Measurements from ENCODE around the gene STARD3. TPM values are rescaled to one million over a fixed set of nuclear protein-coding genes. Genes with fewer than 3 reads are reported as not detected.

STARD3 gene
- total RNA-seq, 1 experiment from 2014 or later: 75.3 TPM

DNA sequence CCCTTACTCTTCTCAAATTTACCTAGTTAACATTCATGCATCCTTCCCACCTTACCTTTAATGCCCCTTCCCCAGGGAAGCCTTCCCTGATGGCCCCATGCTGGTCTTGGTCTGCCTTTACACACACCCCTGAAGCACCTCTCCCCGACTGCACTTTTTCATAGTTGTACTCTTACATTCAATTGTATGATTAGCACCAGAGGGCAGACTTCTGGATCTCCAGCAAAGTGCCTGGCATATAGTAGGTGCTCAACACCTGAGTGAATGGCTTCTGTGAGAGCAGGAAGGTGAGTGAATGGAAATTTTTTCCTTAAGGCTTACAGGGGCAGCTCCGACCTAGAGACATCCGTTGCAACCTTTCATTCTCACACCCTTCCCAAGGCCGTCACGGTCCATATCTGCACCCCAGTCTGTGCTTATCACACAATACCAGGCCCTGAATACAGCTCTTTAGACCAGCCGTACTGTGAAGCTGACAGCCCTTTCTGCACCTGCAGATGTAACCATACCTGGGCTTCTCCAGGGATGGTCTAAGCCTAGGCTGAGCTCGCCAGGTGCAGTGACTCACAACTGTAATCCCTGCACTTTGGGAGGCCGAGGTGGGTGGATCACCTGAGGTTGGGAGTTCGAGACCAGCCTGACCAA lies 46.5 kb downstream of the STARD3 start (continued):
- TF ChIP-seq, protein P1, sequence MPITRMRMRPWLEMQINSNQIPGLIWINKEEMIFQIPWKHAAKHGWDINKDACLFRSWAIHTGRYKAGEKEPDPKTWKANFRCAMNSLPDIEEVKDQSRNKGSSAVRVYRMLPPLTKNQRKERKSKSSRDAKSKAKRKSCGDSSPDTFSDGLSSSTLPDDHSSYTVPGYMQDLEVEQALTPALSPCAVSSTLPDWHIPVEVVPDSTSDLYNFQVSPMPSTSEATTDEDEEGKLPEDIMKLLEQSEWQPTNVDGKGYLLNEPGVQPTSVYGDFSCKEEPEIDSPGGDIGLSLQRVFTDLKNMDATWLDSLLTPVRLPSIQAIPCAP (CRISPR knock-in tag; IDR thresholded peaks at IDR 0.05): no peak
- no peak for TF ChIP-seq ZNF138 (CRISPR knock-in tag; conservative IDR thresholded peaks at IDR 0.05)
- no peak for TF ChIP-seq TP53 (CRISPR knock-in tag; IDR thresholded peaks at IDR 0.05)

DNA sequence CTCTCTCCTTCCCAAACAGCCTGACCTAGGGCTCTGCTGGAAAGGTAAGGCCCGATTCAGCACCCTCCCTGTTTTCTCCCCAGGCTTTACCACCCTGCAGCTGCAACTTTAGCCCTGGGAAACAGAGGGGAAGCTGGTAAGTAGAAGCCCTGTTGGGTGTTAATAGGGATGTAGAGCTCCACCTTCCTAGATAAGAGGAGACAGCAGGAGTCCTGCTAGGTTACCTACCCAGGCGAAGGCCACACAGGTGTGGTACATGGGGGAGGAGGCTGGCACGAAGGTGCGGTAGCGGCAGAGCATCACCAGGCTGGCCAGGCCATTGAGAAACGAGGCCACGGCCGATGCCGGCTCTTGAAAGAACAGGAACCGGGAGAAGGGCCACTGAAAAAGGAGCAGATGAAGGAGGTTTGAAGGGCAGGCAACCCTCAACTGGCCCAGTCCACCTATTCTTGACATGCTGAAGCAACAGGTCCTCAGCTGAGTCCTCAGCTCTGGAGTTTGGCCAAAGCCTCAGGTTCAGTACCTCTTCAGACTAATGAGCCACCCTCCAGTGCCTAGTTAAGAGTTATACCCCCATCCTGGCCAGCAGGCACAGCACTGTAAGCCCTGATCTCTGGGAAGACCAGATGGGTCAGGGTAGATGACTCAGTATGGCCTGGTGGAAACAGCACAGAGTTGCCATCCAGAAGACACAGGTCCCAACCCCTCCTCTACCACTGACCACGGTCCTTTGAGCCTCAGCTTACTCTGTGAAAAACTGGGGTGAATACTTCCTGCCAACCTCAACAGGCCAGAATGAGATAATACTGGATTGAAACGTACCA lies 47.6 kb downstream of the STARD3 start:
- Mint-ChIP-seq H3K27me3 (ENCODE audit: low read depth) (no peaks in the 10 kb centered on the region), H3K27ac (no peak overlapping the region), H3K36me3 (peaks cover 12% of the 10 kb centered on the region), H3K4me1 (peaks cover 26% of the 10 kb centered on the region), H3K9me3 (no peaks in the 10 kb centered on the region), H3K4me3 (no peak overlapping the region)
- ChIA-PET CTCF (interaction anchor here (1.0 to 1.6 kb wide), 6 partner anchors 11 to 63 kb away, joined by 3 to 5 read pairs (median 4); no protein-coding TSS in a partner anchor), POLR2A (interaction anchor here (0.5 kb wide), 1 partner anchor 80 kb away, joined by 3 read pairs; no protein-coding TSS in a partner anchor)
- ATAC-seq (no peak), DNase-seq (ENCODE audit: low spot score) (no peak)
- TF ChIP-seq SOX15 (CRISPR knock-in tag; IDR thresholded peaks at IDR 0.05) (no peak), MXD4 (CRISPR knock-in tag; IDR thresholded peaks at IDR 0.05; ENCODE audit: borderline replicate concordance) (no peak), SMAD4 (CRISPR knock-in tag; IDR thresholded peaks at IDR 0.05) (no peak), JUN (CRISPR knock-in tag; IDR thresholded peaks at IDR 0.05) (no peak), CREM (CRISPR knock-in tag; IDR thresholded peaks at IDR 0.05) (no peak), ETV6 (CRISPR knock-in tag; IDR thresholded peaks at IDR 0.05) (no peak), JAZF1 (CRISPR knock-in tag; IDR thresholded peaks at IDR 0.05) (no peak), ELF4 (CRISPR knock-in tag; IDR thresholded peaks at IDR 0.05; ENCODE audit: low read depth) (no peak), ZNF219 (CRISPR knock-in tag; IDR thresholded peaks at IDR 0.05; ENCODE audit: borderline replicate concordance) (no peak), ZNF232 (CRISPR knock-in tag; IDR thresholded peaks at IDR 0.05) (no peak), HMGA2 (CRISPR knock-in tag; IDR thresholded peaks at IDR 0.05) (no peak)
- TF ChIP-seq, protein P2, sequence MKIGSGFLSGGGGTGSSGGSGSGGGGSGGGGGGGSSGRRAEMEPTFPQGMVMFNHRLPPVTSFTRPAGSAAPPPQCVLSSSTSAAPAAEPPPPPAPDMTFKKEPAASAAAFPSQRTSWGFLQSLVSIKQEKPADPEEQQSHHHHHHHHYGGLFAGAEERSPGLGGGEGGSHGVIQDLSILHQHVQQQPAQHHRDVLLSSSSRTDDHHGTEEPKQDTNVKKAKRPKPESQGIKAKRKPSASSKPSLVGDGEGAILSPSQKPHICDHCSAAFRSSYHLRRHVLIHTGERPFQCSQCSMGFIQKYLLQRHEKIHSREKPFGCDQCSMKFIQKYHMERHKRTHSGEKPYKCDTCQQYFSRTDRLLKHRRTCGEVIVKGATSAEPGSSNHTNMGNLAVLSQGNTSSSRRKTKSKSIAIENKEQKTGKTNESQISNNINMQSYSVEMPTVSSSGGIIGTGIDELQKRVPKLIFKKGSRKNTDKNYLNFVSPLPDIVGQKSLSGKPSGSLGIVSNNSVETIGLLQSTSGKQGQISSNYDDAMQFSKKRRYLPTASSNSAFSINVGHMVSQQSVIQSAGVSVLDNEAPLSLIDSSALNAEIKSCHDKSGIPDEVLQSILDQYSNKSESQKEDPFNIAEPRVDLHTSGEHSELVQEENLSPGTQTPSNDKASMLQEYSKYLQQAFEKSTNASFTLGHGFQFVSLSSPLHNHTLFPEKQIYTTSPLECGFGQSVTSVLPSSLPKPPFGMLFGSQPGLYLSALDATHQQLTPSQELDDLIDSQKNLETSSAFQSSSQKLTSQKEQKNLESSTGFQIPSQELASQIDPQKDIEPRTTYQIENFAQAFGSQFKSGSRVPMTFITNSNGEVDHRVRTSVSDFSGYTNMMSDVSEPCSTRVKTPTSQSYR (CRISPR knock-in tag; IDR thresholded peaks at IDR 0.05): no peak
- TF ChIP-seq, protein P3, sequence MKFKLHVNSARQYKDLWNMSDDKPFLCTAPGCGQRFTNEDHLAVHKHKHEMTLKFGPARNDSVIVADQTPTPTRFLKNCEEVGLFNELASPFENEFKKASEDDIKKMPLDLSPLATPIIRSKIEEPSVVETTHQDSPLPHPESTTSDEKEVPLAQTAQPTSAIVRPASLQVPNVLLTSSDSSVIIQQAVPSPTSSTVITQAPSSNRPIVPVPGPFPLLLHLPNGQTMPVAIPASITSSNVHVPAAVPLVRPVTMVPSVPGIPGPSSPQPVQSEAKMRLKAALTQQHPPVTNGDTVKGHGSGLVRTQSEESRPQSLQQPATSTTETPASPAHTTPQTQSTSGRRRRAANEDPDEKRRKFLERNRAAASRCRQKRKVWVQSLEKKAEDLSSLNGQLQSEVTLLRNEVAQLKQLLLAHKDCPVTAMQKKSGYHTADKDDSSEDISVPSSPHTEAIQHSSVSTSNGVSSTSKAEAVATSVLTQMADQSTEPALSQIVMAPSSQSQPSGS (CRISPR knock-in tag; IDR thresholded peaks at IDR 0.05; ENCODE audit: borderline replicate concordance, low read depth): no peak
- TF ChIP-seq, protein P4, sequence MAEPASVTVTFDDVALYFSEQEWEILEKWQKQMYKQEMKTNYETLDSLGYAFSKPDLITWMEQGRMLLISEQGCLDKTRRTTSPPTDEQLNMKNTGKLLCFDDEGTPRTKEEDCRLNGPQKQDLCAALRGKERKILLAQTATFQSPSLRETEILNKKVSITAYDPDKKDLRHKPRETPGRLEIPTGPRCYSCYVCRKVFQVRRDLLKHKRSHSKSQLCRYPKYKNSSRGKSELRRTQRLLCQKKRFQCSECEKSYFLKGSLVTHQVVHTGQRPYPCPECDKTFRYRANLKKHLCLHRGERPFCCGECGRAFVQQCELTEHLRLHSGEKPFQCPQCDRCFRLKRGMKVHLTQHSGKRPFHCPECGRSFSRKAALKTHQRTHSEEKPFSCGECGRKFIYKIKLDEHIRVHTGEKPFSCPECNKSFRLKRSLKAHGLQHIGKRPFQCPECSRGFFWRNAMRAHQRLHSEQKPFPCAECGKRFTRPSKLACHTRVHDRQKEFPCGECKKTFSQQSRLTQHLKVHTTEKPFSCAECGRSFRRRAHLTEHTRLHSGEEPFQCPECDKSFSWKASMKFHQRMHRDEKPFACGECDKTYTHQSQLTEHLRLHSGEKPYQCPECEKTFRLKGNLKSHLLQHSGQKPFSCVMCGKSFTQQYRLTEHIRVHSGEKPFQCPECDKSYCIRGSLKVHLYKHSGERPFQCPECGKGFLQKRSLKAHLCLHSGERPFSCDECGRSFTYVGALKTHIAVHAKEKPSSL (CRISPR knock-in tag; conservative IDR thresholded peaks at IDR 0.05): no peak
- TF ChIP-seq, protein P5, sequence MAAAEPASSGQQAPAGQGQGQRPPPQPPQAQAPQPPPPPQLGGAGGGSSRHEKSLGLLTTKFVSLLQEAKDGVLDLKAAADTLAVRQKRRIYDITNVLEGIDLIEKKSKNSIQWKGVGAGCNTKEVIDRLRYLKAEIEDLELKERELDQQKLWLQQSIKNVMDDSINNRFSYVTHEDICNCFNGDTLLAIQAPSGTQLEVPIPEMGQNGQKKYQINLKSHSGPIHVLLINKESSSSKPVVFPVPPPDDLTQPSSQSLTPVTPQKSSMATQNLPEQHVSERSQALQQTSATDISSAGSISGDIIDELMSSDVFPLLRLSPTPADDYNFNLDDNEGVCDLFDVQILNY (CRISPR knock-in tag; IDR thresholded peaks at IDR 0.05): no peak
- TF ChIP-seq, protein P6, sequence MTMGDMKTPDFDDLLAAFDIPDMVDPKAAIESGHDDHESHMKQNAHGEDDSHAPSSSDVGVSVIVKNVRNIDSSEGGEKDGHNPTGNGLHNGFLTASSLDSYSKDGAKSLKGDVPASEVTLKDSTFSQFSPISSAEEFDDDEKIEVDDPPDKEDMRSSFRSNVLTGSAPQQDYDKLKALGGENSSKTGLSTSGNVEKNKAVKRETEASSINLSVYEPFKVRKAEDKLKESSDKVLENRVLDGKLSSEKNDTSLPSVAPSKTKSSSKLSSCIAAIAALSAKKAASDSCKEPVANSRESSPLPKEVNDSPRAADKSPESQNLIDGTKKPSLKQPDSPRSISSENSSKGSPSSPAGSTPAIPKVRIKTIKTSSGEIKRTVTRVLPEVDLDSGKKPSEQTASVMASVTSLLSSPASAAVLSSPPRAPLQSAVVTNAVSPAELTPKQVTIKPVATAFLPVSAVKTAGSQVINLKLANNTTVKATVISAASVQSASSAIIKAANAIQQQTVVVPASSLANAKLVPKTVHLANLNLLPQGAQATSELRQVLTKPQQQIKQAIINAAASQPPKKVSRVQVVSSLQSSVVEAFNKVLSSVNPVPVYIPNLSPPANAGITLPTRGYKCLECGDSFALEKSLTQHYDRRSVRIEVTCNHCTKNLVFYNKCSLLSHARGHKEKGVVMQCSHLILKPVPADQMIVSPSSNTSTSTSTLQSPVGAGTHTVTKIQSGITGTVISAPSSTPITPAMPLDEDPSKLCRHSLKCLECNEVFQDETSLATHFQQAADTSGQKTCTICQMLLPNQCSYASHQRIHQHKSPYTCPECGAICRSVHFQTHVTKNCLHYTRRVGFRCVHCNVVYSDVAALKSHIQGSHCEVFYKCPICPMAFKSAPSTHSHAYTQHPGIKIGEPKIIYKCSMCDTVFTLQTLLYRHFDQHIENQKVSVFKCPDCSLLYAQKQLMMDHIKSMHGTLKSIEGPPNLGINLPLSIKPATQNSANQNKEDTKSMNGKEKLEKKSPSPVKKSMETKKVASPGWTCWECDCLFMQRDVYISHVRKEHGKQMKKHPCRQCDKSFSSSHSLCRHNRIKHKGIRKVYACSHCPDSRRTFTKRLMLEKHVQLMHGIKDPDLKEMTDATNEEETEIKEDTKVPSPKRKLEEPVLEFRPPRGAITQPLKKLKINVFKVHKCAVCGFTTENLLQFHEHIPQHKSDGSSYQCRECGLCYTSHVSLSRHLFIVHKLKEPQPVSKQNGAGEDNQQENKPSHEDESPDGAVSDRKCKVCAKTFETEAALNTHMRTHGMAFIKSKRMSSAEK (CRISPR knock-in tag; IDR thresholded peaks at IDR 0.05; ENCODE audit: borderline replicate concordance): no peak
- TF ChIP-seq, protein P7, sequence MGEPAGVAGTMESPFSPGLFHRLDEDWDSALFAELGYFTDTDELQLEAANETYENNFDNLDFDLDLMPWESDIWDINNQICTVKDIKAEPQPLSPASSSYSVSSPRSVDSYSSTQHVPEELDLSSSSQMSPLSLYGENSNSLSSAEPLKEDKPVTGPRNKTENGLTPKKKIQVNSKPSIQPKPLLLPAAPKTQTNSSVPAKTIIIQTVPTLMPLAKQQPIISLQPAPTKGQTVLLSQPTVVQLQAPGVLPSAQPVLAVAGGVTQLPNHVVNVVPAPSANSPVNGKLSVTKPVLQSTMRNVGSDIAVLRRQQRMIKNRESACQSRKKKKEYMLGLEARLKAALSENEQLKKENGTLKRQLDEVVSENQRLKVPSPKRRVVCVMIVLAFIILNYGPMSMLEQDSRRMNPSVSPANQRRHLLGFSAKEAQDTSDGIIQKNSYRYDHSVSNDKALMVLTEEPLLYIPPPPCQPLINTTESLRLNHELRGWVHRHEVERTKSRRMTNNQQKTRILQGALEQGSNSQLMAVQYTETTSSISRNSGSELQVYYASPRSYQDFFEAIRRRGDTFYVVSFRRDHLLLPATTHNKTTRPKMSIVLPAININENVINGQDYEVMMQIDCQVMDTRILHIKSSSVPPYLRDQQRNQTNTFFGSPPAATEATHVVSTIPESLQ (CRISPR knock-in tag; IDR thresholded peaks at IDR 0.05): no peak
